ENCODE measurements around the gene TSSK3.
"Not testable (repeated sequence)": the region's sequence is repeated elsewhere in the genome, so short reads cannot be mapped to it uniquely, and the experiment has no call there.

The TSSK3 gene

DNA sequence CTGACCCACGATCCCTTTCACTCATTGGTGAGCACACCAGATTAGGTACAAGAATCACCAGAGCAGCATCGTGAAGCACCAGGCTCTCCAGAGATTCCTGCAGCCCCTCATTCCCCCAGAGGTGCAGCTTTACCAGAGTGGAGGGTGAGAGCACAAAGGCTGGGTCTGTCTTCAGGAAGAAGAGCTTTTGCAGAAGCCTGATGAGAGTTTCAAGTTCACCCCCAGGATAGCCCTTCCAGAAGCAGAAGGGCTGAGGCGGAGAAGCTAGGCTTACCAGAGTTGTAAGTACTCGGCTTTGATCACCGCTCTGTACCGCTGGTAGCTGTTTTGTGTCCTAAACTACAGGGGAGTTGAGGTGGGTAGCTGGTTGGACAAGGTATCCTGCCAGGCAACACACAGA, 3.1 kb downstream of the TSSK3 start:
- no peak for DNase-seq

DNA sequence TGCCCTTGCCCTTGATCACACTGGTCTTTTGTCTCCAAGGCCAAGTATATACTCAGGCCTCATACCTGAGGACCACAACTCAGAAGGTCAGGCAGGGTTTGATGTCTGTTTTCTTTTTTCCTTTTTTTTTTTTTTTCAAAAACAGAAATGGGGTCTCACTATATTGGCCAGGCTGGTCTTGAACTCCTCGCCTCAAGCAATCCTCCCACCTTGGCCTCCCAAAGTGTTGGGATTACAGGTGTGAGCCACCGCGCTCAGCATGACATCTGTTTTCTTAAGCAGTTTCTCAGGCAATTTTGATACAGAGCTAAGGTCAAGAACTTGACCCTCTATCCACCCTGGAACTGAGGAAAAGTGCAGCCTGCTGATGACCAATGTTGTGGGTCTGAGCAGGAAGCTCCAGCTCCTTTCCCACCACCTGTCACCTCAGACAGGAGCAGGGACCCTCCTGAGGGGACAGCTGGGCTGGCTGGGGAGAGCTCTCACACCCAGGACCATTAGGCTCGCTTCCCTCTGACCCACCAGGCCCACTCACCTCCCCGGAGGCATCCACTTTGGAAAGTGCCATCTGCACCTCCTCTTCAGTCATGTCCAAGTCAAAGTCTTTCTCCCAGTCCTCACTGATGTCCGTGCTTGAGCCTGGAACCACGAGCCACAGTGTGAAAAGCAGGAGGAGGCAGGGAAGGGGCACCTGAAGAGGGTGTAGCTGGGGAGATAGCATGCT, 5.7 kb downstream of the TSSK3 start:
- no peak for DNase-seq

DNA sequence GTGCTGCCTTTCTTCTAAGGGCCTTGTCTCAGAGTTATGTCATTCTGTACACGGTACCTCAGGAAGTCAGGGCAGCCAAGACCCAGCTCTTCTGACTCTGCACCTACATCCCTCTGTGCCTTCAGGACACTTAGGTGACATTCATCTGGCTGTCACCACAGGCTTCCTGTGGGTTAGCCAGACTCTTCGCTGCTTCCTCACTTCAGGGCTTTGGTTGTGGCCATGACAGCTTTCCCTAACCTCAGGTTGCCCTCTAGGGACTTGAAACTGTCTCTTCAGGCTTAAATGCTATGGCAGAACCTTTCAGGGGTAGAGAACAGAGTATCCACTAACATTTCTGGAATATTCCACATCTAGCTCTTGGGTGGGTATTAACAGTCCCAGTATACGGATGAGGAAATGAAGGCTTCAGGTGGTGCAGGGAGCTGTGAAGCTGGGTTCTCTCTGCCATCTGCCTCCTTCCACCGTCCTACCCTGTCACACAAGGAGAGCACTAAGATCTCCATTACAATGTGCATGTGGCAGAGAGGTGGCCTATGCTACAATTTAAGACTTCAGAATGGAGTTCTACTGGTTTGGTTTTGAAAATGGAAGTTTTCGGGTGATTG, 9.9 kb downstream of the TSSK3 start:
- DNase-seq, result no peak

DNA sequence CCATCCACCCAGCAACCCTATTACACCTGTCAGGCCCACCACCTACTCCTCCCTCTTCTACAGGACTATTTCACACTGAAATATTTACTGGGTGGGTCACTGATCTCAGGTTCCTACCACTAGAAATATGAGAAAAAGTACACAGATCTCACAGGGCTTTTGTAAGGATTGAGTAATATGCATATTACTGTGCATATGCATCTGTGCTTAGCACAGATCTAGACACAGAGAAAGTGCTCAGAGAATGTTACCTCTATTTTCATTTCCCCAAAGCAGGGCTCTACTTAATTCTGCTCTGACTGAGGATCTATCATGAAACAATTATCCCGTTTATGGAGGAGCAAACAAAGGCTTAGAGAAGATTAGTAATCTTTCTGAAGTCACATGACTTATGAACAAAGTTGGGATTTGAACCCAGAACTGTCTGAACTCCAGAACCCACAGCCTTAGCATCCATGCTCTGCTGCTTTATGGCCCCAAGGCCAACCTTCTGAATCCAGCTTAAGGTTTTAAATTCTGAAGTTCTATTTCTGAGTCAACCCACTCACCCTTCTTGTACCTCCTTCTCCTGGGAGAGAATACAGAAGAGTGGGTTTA, 11.8 kb downstream of the TSSK3 start:
- no peak for DNase-seq

GRCh38 chr1:32376199-32376598, 13.9 kb downstream of the TSSK3 start:
- DNase-seq, result no peak

DNA sequence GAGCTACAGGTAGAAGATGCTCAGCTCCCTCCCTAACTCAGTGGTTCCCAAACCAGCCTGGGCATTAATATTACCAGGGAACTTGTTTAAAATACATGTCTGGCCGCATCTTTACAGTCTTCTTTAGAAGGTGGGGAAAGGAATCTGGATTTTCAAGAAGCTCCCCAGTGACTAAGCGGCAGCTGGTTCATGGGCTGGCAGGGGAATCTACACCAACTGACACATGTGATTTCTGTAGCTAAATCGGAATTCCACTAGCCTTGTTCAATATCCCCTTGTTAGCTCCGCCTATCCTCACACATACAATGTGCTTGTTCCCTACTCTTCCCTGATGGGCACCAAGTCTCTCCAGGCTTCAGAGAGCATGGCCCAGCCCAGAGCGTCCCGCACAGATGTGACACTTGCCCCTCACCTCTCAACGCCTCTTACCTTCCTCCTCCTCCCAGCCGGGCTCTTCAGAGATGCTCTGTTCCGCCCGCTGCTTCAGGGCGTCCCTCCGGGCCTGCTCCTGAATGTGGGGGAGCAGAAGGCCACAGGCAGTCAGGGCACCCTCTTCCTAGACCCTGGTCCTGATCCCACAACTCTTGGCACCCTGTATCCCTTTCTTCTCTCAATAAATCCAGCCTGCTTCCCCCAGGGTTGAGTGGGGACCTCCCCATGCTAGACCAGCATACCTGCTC, 15.3 kb downstream of the TSSK3 start:
- no peak for DNase-seq

- DNase-seq, result no peak
These were observed 17.7 kb downstream of the TSSK3 start for GRCh38 chr1:32380057-32380456.

- no peak for DNase-seq
These were observed 24.5 kb downstream of the TSSK3 start for GRCh38 chr1:32386676-32387392.

DNA sequence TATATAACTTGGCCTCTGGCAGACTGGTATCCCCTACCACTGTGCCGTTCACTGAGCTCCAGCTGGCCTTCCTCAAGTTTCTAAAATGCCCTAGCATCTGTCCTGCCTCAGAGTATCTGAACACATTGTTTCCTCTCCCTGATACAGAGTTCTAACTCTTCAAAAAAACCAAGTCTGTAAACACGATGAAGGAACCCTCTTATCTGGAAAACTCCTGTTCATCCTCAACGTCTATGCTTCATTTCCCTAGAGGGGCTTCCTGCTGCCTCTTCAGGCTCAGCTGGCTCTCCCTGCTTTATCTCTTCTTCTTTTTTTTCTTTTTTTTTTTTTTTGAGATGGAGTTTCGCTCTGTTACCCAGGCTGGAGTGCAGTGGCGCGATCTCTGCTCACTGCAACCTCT, 26.3 kb downstream of the TSSK3 start:
- no peak for DNase-seq

DNA sequence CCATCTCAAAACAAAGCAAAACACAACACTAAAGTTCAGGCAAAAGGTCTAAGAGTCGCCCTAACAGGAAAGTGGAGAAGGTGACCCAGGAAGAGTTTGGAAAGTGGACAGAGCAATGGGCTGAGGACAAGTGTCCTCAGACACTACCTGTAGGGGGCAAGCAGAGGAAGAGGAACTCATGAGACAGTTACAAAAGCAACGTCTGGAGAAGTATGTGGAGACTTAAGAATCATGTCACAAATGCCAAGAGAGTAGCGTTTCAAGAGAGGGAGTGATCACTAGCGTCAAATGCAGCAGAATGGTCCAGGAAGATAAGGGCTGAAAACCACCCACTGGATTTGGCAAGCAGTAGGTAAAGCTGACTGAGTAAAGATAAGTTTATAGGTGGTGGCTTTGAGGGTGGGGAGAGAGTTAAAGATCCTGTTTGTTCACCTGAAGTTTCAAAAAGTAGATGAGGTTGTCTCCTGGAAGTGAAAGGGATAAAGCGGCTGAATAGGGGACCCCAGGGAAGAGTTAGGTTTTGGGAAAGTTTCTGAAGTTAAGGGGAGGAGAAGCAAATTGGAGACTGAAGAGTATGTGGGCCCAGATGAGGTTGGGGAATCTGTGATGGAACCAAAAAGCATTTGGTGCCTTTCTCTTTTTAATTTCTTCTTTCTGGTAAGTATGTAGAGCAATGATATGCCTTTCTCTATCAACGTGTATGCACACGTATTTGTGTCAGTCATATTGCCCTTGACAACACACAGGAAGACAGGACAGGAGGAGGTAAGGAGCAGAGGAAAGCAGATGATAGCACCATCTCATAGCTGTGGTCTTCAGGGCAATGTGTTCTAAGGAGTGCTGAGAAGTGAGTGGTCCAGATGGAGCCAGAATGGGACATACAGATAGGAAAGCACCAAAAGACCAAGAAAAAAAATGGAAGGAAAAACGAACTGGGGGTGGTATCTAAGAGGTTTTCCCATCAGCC, 28.8 kb downstream of the TSSK3 start:
- no peak for DNase-seq

- no peak for DNase-seq
These were observed 30.0 kb downstream of the TSSK3 start for GRCh38 chr1:32392325-32392724.

DNA sequence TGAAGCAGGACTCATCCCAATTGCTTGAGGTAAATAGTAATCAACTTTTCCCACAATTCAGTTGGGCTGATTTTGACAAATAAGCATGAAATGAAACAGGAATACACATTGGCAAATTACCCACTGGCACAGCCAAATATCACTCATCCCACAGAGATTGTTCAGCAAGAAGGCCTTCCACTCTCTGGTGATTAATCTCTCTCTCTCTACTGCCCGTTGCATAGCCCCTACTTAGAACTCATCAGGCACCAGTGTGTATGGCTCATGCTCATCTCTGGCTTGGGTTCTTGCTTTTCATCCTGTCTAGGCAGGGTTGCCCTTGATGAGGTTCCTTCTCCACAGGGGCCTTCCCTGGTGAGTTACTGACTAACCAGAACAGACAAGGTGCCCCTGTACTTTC, 30.8 kb downstream of the TSSK3 start:
- no peak for DNase-seq

DNA sequence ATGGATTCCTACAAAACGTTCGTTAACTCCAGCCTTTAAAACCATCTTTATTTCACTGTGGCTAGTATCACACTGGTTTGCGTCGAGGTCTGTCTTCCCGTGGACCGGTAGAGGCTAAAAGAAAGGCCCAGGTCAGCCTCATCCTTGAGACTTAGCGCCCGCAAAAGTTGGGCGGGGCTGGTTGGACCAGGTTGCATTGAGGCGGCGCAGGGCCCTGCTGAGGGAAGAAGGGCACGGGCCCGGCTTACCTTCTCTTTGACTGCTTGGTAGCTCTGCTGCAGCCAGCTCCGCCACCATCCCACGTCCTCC, 31.4 kb downstream of the TSSK3 start:
- DNase-seq, result peak; percentile 22

- DNase-seq, result peak; percentile 99
These were observed 32.0 kb downstream of the TSSK3 start, which contains the start of gene BSDC1 for GRCh38 chr1:32394141-32394889. TSS of gene BSDC1 (minus strand) at chr1:32394441. CDS start at chr1:32394414, 27 bp downstream.

- peak; percentile 38 for DNase-seq
These were observed 32.6 kb downstream of the TSSK3 start for GRCh38 chr1:32394890-32395432.

DNA sequence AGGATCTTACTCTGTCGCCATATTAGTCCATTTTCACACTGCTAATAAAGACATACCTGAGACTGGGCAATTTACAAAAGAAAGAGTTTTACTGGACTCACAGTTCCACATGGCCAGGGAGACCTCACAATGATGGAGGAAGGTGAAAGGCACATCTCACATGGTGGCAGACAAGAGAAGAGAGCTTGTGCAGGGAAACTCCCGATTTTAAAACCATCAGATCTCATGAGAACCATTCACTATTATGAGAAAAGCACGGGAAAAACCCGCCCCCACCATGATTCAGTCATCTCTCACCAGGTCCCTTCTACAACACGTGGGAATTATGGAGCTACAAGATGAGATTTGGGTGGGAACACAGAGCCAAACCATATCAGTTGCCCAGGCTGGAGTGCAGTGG, 34.2 kb downstream of the TSSK3 start:
- DNase-seq, result not testable (repeated sequence)

DNA sequence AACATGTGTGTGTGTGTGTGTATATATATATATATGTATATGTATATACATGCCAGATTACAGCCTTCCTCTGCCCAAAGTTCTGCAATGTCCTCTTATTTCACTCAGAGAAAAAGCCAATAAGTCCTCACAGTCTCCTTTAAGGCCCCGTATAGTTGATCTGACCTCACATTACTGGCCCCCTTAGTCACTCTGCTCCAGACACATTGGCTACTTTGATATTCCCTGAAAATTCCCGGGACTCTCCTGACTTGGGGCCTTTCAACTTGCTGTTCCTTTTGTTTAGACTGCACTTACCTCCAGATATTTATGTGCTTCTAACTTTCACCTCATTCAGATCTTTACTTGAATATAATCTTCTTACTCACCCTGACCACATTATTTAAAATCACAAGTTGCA, 36.1 kb downstream of the TSSK3 start:
- DNase-seq, result no peak

DNA sequence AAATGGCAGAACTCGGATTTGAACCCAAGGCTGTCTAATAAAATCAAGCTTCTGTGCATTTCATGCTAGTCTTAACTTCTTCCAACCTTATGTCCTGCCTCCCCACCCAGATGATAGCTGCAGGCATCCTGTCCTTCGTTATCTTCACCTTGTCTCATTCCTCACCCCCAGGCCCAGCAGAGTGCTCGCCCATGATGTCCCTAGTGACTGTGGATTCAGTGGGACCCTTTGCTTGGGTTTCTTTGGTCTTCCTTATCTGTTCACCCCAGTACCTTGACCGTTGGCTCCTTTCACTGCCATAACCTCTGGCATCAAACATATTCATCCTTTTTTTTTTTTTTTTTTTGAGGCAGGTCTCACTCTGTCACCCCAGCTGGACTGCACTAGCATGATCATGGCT, 37.5 kb downstream of the TSSK3 start:
- no peak for DNase-seq

- DNase-seq, result peak; percentile 57
These were observed 38.7 kb downstream of the TSSK3 start for GRCh38 chr1:32400876-32401631.

DNA sequence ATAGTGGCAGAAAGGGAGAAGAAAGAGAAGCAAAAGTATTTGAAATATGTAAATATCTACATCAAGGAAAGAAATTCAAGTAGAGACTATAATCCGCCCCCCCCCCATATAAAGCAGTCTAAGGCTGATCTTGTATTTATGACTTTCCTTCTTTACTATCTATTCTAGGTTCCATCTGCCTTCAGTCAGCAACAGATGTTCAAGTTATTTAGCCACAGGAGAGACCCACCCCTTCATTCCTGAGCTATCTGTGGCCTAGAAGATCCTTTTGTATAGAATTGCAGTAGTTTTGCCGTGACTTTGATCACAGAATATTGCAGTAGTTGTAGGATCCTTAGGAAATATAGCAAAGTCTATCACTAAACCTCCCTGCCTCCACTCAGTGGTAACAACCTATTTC, 42.6 kb downstream of the TSSK3 start:
- no peak for DNase-seq

Measured in NCI-H1105 (cell line).